BLaER1 (cell line): ENCODE measurements around the gene TSC22D2.

Experiments used
- H3K27ac ChIP-seq: shearing (Covaris generic); formaldehyde crosslinking; 2 replicates; pipeline ENCODE4 v1.8.1; 2022
- H3K27me3 ChIP-seq: shearing (Covaris generic); formaldehyde crosslinking; 2 replicates; pipeline ENCODE4 v1.8.1; 2022
- H3K36me3 ChIP-seq: shearing (Covaris generic); formaldehyde crosslinking; 2 replicates; pipeline ENCODE4 v1.8.1; 2022
- H3K4me1 ChIP-seq: shearing (Covaris generic); formaldehyde crosslinking; 2 replicates; pipeline ENCODE4 v1.8.1; 2022
- H3K4me2 ChIP-seq: shearing (Covaris generic); formaldehyde crosslinking; 2 replicates; pipeline ENCODE4 v1.8.1; 2022
- H3K4me3 ChIP-seq: shearing (Covaris generic); formaldehyde crosslinking; 2 replicates; pipeline ENCODE4 v1.8.1; 2022
- H3K9ac ChIP-seq: shearing (Covaris generic); formaldehyde crosslinking; 2 replicates; pipeline ENCODE4 v1.8.1; 2022
- H3K9me3 ChIP-seq: shearing (Covaris generic); formaldehyde crosslinking; 2 replicates; pipeline ENCODE4 v1.8.1; 2022
- H4K20me1 ChIP-seq: shearing (Covaris generic); formaldehyde crosslinking; 2 replicates; pipeline ENCODE4 v1.8.1; 2022
- Cebpa-rat ChIP-seq: shearing (Covaris generic); IDR thresholded peaks from 2 replicates; pipeline ENCODE4 v1.8.1; 2022

The TSC22D2 gene

GRCh38 chr3:150408221-150409124, at the start of gene TSC22D2:
TSC22D2 (plus strand) TSS chr3:150408298; CDS start chr3:150409351, 1,053 bp downstream.
- Histone ChIP-seq H3K4me3 (peak within 1 kb of the TSS; percentile 82), H3K36me3 (no peaks in the 10 kb centered on the region), H3K4me1 (peaks cover 33% of the 10 kb centered on the region), H3K4me2 (peak within 1 kb of the TSS; percentile 95), H3K27me3 (no peaks in the 10 kb centered on the region), H3K9ac (peak within 1 kb of the TSS; percentile 93), H4K20me1 (peaks cover 47% of the 10 kb centered on the region), H3K9me3 (no peaks in the 10 kb centered on the region), H3K27ac (peak within 1 kb of the TSS; percentile 96)
- no peak for TF ChIP-seq Cebpa-rat

- no peak for TF ChIP-seq Cebpa-rat
Observed at GRCh38 chr3:150359381-150359780, 48.7 kb upstream of the TSC22D2 start.

GRCh38 chr3:150360966-150361365, 47.1 kb upstream of the TSC22D2 start:
- Histone ChIP-seq H3K9ac (no peak overlapping the region), H3K27ac (no peak overlapping the region), H3K36me3 (no peaks in the 10 kb centered on the region), H3K4me1 (no peaks in the 10 kb centered on the region), H3K9me3 (no peaks in the 10 kb centered on the region), H4K20me1 (no peaks in the 10 kb centered on the region), H3K4me2 (no peak overlapping the region), H3K4me3 (no peak overlapping the region), H3K27me3 (no peaks in the 10 kb centered on the region)
- no peak for TF ChIP-seq Cebpa-rat

More at GRCh38 chr3:150359381-150359780, 48.7 kb upstream of the TSC22D2 start:
- H3K36me3 ChIP-seq = no peaks in the 10 kb centered on the region
- H3K4me3 ChIP-seq = no peak overlapping the region
- no peak overlapping the region for H3K4me2 ChIP-seq
- H3K27ac ChIP-seq = no peak overlapping the region
- no peaks in the 10 kb centered on the region for H3K4me1 ChIP-seq
- H3K9ac ChIP-seq = no peak overlapping the region
- H3K27me3 ChIP-seq = no peaks in the 10 kb centered on the region
- H3K9me3 ChIP-seq = no peaks in the 10 kb centered on the region
- no peaks in the 10 kb centered on the region for H4K20me1 ChIP-seq

- Histone ChIP-seq H3K27ac (no peak overlapping the region), H4K20me1 (no peaks in the 10 kb centered on the region), H3K9me3 (no peaks in the 10 kb centered on the region), H3K36me3 (no peaks in the 10 kb centered on the region), H3K27me3 (no peaks in the 10 kb centered on the region), H3K4me1 (no peaks in the 10 kb centered on the region), H3K4me3 (no peak overlapping the region), H3K9ac (no peak overlapping the region), H3K4me2 (no peak overlapping the region)
- TF ChIP-seq Cebpa-rat = no peak
Observed at GRCh38 chr3:150362515-150363302, 45.4 kb upstream of the TSC22D2 start.

DNA sequence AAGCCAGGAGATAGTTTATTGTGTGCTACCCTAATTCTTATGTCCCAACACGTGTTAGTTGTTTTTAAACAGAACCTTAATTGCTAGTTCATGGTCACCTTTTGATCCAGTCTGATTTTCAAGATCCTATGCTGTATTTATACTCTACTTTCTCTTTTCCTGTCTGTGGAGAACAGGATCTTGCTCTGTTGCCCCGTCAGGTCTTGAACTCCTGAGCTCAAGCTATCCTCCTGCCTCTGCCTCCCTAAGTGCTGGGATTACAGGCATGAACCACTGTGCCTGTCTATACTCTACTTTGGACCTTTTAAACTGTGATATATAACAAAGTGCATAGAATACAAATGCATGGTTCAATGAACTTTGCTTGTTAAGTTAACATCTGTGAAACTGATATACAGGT, 44.7 kb upstream of the TSC22D2 start:
- H3K36me3 ChIP-seq = no peaks in the 10 kb centered on the region
- H3K27me3 ChIP-seq = no peaks in the 10 kb centered on the region
- H3K4me3 ChIP-seq = no peak overlapping the region
- H3K4me1 ChIP-seq = no peaks in the 10 kb centered on the region
- no peaks in the 10 kb centered on the region for H3K9me3 ChIP-seq
- TF ChIP-seq Cebpa-rat = no peak
- H3K9ac ChIP-seq = no peak overlapping the region
- H3K27ac ChIP-seq = no peak overlapping the region
- H3K4me2 ChIP-seq = no peak overlapping the region
- no peaks in the 10 kb centered on the region for H4K20me1 ChIP-seq

DNA sequence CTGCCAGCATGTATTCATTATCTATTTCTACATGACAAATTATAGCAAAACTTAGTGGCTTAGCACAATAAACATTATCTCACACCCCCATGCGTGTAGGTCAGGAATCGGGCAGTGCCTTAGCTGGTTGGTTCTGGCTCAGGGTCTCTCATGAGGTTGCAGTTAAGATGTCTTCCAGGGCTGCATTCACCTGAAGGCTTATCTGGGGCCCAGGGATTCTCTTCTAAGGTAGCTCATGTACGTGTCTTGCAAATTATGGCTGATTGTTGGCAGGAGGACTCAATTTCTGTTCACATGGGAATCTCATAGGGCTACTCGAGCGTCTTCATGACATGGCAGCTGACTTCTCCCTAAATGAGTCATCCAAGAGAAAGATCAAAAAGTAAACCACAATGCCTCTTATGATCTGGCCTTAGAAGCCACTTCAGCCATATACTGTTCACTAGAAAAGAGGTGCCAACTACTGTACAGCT, 42.9 kb upstream of the TSC22D2 start:
- H3K9me3 ChIP-seq = no peaks in the 10 kb centered on the region
- no peak overlapping the region for H3K4me3 ChIP-seq
- no peak overlapping the region for H3K27ac ChIP-seq
- no peaks in the 10 kb centered on the region for H3K4me1 ChIP-seq
- H3K9ac ChIP-seq = no peak overlapping the region
- no peaks in the 10 kb centered on the region for H4K20me1 ChIP-seq
- no peak for TF ChIP-seq Cebpa-rat
- H3K36me3 ChIP-seq = no peaks in the 10 kb centered on the region
- H3K4me2 ChIP-seq = no peak overlapping the region
- H3K27me3 ChIP-seq = no peaks in the 10 kb centered on the region

- no peaks in the 10 kb centered on the region for H3K27me3 ChIP-seq
- no peaks in the 10 kb centered on the region for H3K36me3 ChIP-seq
- no peak overlapping the region for H3K9ac ChIP-seq
- H3K4me1 ChIP-seq = no peaks in the 10 kb centered on the region
- H3K4me2 ChIP-seq = no peak overlapping the region
- H3K9me3 ChIP-seq = no peaks in the 10 kb centered on the region
- no peak for TF ChIP-seq Cebpa-rat
- no peaks in the 10 kb centered on the region for H4K20me1 ChIP-seq
- no peak overlapping the region for H3K27ac ChIP-seq
- no peak overlapping the region for H3K4me3 ChIP-seq
Observed at GRCh38 chr3:150367757-150368156, 40.3 kb upstream of the TSC22D2 start.

GRCh38 chr3:150370122-150370602, 37.9 kb upstream of the TSC22D2 start:
- Histone ChIP-seq H3K9me3 (no peaks in the 10 kb centered on the region), H4K20me1 (no peaks in the 10 kb centered on the region), H3K36me3 (no peaks in the 10 kb centered on the region), H3K4me1 (no peaks in the 10 kb centered on the region), H3K9ac (no peak overlapping the region), H3K27ac (no peak overlapping the region), H3K4me2 (no peak overlapping the region), H3K4me3 (no peak overlapping the region), H3K27me3 (no peaks in the 10 kb centered on the region)
- TF ChIP-seq Cebpa-rat = no peak

DNA sequence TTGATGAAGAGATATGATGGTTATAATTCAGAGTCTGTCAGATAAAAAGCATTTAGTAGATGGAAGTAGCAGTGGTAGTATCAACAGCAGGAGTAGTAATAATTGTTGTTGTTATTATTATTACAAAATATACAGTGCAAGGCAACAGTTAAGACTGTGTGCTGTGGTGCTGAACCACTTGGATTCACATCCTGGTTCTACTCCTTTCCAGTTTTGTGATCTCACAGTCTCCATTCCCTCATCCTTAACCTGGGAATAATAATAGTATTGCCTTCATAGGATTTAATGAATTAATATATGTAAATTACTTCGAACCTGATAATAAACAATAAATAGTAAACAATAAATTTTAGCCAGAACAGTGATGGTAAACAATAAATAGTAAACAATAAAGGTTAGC, 37.1 kb upstream of the TSC22D2 start:
- Histone ChIP-seq H4K20me1 (no peaks in the 10 kb centered on the region), H3K9ac (no peak overlapping the region), H3K4me1 (no peaks in the 10 kb centered on the region), H3K9me3 (no peaks in the 10 kb centered on the region), H3K36me3 (no peaks in the 10 kb centered on the region), H3K4me3 (no peak overlapping the region), H3K27ac (no peak overlapping the region), H3K27me3 (no peaks in the 10 kb centered on the region), H3K4me2 (no peak overlapping the region)
- no peak for TF ChIP-seq Cebpa-rat
